ENCODE measurements around the gene PPP1R12C.

PPP1R12C gene

GRCh38 chr19:55086730-55087541 is 30.5 kb downstream of the PPP1R12C start:
- ATAC-seq = peak; percentile 89
- no peak for TF ChIP-seq SNAI2 (CRISPR knock-in tag; IDR thresholded peaks at IDR 0.05)
- TF ChIP-seq GLIS3 (CRISPR knock-in tag; IDR thresholded peaks at IDR 0.05) = no peak; the same call in 1 of the 2 replicates
- no peak for TF ChIP-seq ZNF70 (CRISPR knock-in tag; IDR thresholded peaks at IDR 0.05)
- no peak for TF ChIP-seq ZFP3 (CRISPR knock-in tag; IDR thresholded peaks at IDR 0.05)
- TF ChIP-seq PATZ1 (CRISPR knock-in tag; IDR thresholded peaks at IDR 0.05; ENCODE audit: borderline replicate concordance) = no peak
- no peak for TF ChIP-seq ARNTL (CRISPR knock-in tag; IDR thresholded peaks at IDR 0.05; ENCODE audit: borderline replicate concordance, low read depth)
- TF ChIP-seq ZNF8 (CRISPR knock-in tag; IDR thresholded peaks at IDR 0.05) = no peak
- no peak for TF ChIP-seq ZFP30 (CRISPR knock-in tag; IDR thresholded peaks at IDR 0.05)
- no peak for TF ChIP-seq TOX (CRISPR knock-in tag; IDR thresholded peaks at IDR 0.05; ENCODE audit: borderline replicate concordance)
- TF ChIP-seq TCF4 (CRISPR knock-in tag; IDR thresholded peaks at IDR 0.05; ENCODE audit: borderline replicate concordance) = no peak
- TF ChIP-seq BACH2 (CRISPR knock-in tag; IDR thresholded peaks at IDR 0.05; ENCODE audit: borderline replicate concordance) = no peak
- no peak for TF ChIP-seq ESRRG (CRISPR knock-in tag; IDR thresholded peaks at IDR 0.05)
- TF ChIP-seq ZNF565 (CRISPR knock-in tag; conservative IDR thresholded peaks at IDR 0.05; ENCODE audit: low read depth) = no peak
- no peak for TF ChIP-seq ISL1 (CRISPR knock-in tag; IDR thresholded peaks at IDR 0.05)
- no peak for TF ChIP-seq TSHZ2 (CRISPR knock-in tag; IDR thresholded peaks at IDR 0.05)
- no peak for TF ChIP-seq RARB (CRISPR knock-in tag; IDR thresholded peaks at IDR 0.05)
- no peak for TF ChIP-seq CSRNP3 (CRISPR knock-in tag; IDR thresholded peaks at IDR 0.05)
- no peak for TF ChIP-seq OSR1 (CRISPR knock-in tag; IDR thresholded peaks at IDR 0.05)
- no peak for TF ChIP-seq POU6F1 (CRISPR knock-in tag; IDR thresholded peaks at IDR 0.05; ENCODE audit: borderline replicate concordance, low read depth)
- no peak for TF ChIP-seq CREB5 (CRISPR knock-in tag; IDR thresholded peaks at IDR 0.05; ENCODE audit: low read depth)

GRCh38 chr19:55085923-55086715 is 31.3 kb downstream of the PPP1R12C start:
- TF ChIP-seq BACH2 (CRISPR knock-in tag; IDR thresholded peaks at IDR 0.05; ENCODE audit: borderline replicate concordance) (no peak), ARNTL (CRISPR knock-in tag; IDR thresholded peaks at IDR 0.05; ENCODE audit: borderline replicate concordance, low read depth) (no peak), ZC3H10 (CRISPR knock-in tag; IDR thresholded peaks at IDR 0.05) (no peak), TOX (CRISPR knock-in tag; IDR thresholded peaks at IDR 0.05; ENCODE audit: borderline replicate concordance) (no peak), ZNF8 (CRISPR knock-in tag; IDR thresholded peaks at IDR 0.05) (no peak), GLIS3 (CRISPR knock-in tag; IDR thresholded peaks at IDR 0.05) (no peak), TSHZ2 (CRISPR knock-in tag; IDR thresholded peaks at IDR 0.05) (no peak), ZFP30 (CRISPR knock-in tag; IDR thresholded peaks at IDR 0.05) (no peak), ZNF565 (CRISPR knock-in tag; conservative IDR thresholded peaks at IDR 0.05; ENCODE audit: low read depth) (no peak), PPARA (CRISPR knock-in tag; IDR thresholded peaks at IDR 0.05; ENCODE audit: borderline replicate concordance) (no peak)
- ATAC-seq = no peak
